ENCODE results near the gene YIPF3.
"Not testable (repeated sequence)": the region's sequence is repeated elsewhere in the genome, so short reads cannot be mapped to it uniquely, and the experiment has no call there.

The YIPF3 gene

DNA sequence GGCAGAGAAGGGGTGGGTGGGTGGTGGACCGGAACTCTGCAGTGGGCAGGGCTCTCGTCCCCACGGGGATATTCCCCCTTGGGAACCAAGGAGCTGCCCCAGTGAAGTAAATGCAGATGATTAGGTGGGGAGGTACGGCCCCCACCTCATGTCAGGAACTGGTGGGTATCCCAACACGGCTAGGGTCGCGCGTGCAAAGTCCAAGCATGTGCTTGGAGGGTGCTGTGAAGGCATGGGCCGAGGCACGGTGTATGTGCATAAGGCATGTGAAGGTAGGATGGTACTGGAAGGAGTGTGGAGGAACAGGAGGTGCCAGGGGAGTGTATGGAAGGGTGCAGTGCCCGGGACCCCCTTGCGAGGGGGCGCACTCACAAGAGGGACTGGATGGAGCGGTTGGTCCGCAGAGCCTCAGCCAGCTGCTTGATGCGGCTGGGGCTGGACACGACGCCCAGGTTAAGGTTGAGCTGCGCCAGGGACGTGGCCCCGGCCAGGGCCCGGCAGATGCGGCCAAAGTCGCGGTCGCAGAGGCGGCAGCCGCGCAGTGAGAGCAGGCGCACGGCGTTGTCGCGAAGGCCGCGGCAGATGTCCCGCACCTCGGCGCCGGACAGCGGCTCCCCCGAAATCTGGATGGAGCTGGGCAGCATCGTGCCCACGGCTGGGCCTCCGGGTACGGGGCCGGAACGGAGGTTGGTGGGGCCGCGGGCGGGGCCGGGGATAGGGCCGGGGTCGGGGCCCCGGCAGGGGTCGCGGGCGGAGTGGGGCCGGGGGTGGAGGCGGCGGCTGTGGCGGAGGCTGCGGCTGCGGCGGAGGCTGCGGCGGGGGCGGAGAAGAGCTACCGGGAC, 7.4 kb downstream of the YIPF3 start:
- DNase-seq: no peak

DNA sequence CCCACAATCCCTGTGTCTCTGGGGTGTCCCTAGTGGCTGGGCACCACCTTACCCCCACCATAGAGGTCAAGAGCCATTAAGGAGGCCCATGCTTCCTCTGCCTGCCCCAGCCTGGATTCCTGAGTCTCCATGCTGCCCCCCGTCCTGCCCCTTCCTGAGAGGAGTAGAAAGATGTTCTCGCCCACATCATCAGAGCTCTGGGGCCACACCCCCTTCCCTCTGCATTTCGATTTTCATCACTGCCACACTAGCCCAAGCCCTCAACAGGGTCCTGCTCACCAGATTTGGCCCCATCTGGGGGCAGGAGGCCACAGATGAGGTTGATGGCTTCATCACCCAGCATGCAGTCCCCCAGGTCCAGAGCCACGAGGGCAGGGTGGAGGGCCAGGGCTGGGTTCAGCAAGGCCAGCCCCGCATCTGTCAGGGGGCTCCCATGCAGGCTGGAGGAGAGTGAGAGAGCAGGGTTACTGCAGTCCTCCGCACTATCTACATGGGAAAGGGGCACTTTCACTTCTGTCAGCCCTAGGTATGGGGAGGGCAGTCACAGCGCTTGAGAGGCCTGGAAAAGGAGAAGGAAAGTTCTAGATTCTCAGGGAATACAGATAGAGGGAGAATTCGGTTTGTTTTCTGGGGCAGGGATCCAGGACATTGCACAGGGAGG, 8.1 kb downstream of the YIPF3 start:
- no peak for DNase-seq

DNA sequence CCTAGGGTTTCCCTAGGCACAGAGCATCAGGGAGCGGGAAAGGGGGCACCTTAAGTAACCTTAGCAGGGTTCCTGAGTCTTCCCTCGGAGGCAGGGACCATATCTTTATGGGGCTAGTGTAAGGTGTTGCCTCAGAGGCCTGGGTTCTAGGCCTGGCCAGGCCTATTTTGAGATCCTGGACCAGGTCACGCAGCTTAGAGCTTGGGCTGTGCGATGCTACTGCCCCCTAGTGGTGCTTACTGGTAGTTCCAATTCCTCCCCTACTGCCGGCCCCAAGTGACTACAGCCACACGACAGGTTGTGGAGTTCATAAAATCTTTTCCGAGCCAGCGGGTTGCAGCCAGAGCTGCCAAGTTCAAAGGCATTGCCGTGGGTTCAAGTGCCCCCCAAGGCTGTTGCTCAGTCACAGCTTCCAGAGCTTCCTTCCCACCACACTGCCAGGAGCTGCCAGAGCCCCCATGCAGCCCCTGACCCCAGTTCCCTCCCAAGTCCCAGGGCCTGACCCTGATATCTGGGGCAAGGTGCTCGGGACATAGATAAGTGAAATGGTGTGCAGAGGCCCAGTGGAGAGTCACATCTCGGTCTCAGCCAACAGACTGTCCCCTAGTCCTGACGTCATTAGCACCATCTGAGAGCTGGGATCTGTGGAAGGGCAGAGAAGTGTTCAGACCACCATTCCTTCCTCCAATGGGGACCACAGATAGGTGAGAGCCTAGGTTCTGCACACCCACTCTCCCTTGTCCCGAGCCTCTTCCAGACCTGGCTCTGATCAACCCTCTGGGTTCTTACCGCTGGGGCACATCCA, 9.9 kb downstream of the YIPF3 start:
- peak; percentile 60 for DNase-seq

DNA sequence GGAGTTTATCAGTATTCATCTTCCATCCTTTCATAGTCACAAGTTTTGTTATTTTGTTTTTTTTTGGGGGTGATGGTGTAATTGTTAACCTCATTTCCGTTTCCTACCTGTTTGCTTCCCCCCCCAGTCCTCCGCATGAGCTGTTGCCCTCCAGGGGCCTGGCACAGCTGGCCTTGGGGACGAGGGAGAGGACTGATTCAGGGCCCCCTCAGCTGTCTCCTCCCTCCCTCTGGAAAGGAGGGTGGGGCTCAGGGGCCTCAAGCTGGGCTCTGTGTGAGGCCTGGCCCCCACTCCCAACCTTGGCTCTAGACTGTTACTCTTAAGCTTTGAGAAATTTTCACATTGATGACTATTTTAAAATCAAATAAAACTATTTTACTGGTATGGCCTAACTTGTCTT, 10.6 kb downstream of the YIPF3 start:
- no peak for DNase-seq

DNA sequence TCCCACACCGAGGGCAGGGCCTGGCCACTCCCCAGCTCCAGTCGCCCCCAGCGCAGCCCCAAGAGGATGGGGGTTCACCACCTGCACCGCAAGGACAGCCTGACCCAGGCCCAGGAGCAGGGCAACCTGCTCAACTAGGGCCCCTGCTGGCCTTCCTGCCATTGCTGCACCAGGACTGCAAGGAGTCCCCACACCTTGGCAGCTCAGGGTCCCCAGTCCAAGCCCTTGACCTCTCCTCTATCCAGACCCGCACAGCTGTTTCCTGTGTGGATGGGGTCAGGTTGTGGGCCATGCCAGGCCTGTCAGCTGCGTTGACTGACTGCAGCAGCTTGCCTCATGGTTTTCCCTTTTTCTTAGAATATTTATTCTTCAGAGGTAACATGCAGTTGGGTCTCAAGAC, 11.0 kb downstream of the YIPF3 start:
- no peak for DNase-seq

DNA sequence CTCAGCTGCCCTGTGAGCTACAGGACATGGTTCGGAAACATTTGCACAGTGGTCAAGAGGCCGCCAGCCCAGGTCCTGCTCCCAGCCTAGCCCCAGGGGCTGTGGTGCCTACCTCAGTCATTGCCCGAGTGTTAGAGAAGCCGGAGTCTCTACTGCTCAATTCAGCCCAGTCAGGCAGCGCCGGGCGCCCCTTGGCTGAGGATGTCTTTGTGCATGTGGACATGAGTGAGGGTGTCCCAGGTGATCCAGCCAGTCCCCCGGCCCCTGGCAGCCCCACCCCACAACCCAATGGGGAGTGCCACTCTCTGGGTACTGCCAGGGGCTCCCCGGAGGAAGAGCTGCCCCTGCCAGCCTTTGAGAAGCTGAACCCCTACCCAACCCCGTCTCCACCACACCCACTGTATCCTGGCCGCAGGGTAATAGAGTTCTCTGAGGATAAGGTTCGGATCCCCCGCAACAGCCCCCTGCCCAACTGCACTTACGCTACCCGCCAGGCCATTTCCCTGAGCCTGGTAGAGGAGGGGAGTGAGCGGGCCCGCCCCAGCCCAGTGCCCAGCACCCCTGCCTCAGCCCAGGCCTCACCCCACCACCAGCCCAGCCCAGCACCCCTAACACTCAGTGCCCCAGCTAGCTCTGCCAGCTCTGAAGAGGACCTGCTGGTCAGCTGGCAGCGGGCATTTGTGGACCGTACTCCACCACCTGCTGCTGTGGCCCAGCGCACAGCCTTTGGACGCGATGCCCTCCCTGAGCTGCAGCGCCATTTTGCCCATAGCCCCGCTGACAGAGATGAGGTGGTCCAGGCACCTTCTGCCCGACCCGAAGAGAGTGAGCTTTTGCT, 11.8 kb downstream of the YIPF3 start:
- DNase-seq: no peak

DNA sequence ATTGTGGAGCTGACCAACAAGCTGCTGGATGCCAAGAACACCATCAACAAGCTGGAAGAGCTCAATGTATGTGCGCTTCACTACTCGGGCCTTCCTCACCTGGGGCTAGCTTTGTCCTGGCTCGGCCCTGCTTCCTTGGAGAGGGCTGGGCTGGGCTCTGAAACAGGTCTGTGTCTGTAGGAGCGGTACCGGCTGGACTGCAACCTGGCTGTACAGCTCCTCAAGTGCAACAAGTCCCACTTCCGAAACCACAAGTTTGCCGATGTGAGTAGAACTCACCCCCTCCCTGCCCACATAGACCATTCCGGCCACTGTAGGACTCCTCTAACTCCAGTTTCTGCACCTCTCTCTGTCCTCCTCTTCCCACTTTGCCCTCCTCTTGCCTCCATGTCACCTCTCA, 13.3 kb downstream of the YIPF3 start:
- DNase-seq: no peak

DNA sequence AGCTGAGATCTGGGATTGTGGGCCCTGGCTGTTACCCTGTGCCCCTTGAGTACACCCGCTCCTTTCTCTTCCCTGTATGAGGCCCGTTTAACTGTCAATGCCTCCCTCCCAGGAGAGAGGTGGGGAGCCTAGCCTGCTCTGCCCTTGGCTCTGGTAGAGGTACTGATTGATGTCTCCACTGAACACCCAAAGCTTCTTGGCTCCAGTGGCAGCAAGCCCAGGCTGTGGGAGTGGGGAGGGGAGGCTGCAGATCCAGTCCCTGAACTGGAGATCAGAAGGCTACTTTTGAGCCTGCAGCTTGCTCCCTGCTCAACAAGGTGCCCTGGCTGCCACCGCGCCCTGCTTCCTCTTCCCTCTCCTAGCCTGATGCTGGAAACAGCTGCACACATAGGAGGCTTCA, 14.1 kb downstream of the YIPF3 start:
- no peak for DNase-seq

DNA sequence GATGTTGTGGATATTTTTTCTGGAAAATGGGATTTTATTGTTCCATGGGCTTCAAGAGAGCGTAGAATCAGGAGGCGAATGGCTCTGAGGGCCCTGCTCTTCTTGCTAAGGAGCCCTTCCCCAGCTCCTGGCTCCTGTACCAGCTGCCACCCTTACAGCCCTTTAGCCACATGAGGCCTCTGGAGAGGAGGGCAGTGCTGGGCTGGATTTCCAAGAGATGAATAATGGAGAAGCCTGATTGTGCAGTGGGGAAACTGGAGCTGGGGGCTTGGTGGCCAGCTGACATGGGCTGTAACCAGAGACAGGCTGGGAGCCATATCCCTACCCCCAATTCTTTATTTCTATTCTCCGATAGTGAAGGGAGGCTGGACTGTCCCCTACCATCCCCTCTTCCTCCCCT, 15.8 kb downstream of the YIPF3 start:
- no peak for DNase-seq

DNA sequence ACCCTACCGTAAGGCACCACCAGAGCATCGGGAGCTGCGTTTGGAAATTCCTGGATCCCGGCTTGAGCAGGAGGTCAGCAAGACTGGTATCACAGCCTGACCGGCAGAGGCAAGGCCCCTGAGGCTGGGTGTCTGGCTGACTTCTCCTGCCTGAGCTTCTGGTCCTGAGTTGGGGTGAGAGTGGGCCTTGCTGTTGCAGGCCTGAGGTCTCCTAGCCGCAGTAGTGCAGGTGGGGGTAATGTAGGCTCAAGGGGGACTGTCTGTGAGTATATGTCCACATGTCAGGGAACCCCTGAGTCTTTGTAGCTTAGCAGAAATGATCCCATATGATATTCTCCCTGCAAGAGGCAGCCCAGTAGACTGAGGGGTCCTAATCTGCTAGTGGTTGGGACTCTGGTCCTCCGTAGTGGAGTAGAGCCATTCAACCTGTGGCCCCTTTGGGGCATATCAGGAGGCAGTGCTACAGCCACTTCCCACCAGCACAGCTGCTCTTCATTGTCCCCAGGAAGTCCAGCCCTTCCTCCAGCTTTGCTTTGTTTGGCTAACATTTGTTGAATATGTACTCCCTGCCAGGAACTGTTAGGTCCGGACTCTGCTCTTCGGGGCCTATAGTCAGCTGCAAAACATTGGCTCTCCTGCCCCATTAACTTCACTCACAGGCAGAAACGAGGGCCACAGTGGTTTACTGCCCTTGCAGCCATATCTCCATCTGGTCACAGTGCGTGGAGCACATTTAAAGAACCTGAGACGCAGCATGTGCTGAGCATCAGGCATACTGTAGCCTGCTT, 17.5 kb downstream of the YIPF3 start:
- DNase-seq: no peak

DNA sequence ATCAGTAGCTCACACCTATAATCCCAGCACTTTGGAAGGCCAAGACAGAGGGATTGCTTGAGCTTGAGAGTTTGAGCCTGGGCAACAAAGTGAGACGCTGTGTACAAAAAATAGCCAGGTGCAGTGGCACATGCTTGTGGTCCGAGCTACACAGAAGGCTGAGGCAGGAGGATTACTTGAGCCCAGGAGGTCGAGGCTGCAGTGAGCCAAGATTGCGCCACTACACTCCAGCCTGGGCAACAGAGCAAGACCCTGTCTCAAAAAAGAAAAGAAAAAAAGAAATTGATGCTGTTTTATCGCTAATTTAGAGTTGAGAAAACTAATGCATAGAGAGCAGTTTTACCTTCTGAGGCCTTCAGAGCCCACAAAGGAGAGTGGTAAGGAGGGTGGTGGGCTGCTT, 18.4 kb downstream of the YIPF3 start:
- not testable (repeated sequence) for DNase-seq

DNA sequence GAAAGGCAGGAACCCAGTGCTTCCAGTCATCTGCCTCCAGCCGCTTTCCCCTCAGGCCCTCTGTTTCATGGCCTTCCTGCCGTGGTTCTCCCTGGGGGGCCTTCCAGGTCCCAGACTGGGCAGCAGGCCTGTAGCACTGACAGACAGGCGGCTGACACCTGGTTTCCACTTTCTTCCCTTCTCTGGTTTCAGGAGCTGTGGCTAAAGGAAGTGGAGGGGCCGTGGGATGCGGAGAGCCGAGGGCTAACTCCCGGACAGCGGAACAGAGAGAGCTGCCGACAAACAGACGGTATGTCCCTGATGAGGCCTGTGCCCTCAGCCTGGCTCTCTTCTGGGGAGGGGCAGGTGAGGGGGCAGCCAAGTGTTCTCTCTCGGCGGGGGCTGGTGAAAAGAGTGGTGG, 19.0 kb downstream of the YIPF3 start:
- no peak for DNase-seq

DNA sequence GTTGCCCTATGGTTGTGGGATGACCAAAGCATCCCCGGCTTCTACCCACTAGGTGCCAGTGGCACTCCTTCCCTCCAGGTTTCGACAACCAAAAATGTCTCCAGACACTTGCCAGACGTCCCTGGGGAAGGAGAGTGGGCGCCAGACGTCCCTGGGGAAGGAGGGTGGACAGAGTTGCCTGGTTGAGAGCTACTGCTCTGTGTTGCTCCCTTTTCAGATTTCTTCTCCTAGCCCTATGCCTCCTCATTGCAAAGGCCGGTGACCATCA, 19.7 kb downstream of the YIPF3 start:
- DNase-seq: no peak

DNA sequence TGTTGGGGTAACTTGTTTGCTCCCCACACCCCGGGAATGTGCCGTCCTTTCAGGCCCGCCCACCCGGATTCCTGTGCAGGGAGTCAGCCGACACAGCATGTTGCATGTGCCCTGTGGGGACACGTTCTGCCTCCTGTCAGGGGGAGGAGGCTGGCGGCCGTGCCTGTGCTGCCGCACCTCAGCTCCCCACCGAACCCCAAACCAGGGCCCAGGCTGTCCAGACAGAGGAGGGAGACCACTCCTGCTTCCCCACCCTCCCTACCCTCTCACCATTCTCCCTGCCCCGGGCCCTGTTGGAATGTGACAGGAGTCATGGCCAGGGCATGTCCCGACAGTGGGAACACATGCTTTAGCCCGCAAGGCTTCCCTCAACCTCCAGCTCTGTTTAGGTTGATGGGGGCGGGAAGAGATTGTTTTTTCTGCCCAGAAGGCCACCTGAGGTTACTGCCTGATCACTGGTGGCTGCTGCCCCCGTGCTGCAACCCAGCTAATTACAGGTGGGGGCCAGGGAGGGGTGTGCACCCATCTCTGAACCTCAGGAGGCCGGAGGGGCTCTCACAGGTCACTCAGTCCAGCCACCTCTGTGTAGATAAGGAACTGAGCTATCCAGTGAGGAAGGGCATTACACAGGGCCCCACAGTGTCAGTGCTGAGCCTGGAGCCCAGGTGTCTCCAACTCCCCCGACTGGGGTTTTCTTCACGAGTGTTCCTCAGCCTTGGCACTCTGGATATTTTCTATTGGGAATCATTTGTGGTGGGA, 20.2 kb downstream of the YIPF3 start:
- DNase-seq: no peak

DNA sequence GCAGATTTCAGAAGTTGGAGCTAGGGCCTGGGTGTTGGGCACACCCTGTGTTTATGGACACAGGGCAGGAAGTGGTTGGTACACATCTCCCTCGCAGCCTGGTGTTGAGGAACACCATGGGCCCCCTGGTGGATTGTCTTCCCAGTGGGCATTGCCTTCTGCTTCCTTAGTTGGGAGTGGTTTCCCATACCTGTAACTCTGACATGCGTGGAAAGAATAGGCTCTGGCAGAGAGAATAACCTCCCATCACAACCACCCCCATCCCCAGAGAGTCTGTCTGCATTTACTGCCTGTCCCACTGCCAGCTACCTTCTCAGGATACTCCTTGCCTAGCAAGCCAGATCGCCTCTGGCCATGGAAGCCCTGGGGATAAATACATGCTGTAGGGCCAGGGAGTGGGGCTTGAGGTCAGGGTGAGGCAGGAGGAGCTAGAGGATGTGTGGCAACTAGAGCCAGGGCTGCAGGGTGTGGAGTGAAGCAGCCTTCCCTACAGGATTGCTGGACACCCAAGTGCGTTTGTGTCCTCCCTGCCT, 21.3 kb downstream of the YIPF3 start:
- DNase-seq: no peak

DNA sequence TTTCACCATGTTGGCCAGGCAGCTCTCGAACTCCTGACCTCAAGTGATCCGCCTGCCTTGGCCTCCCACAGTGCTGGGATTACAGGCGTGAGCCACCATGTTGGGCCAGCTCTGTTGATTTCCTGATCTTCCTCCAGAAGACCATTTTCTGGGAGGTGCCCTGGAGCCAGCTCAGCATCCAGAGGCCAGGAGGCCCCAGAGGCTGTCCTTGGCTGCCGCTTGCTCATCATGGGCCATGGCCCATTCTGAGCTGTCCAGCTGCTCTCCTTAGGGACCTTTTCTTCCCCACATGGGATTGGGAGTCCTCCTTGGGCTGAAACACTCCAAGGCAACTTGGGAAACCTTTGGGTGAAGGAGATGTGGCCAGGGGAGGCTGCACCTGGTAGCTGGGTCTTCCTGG, 22.0 kb downstream of the YIPF3 start:
- DNase-seq: no peak

DNA sequence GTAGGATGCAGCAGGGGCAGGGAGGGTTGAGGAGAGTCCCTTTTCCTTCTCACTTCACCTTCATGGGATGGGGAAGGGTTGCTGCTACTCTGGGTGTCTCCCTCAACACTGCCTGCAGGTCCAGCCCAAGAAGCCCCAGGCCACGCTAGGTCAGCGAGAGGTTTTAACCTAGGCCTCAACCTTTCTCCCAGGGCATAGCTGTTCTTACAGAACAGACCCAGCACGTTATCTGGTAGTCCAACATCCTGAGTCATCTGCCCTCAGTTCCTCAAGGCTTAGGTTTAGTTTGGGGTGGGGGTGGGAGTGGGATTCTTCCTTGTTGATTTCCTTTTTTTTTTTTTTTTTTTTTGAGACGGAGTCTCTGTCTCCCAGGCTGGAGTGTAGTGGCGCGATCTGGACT, 22.4 kb downstream of the YIPF3 start:
- DNase-seq: no peak

DNA sequence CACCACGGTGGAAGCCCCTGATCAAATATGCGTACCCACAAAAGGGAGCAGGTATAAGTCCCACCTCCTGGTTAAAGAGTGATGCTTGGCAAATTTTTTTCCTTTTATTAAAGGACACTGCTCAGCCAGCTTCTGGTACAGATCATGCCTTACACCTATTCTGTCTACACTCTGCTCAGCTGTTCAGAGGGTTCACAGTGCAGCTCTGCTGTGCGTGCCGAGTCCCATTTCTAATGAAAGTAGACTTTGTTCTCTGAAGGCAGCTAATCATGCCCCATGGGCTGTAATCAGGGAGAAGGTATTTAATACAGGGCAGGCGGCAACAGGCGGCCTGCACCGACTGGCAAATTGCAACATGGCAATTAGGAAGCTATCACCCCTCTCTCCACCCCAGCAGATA, 22.9 kb downstream of the YIPF3 start:
- DNase-seq: no peak

DNA sequence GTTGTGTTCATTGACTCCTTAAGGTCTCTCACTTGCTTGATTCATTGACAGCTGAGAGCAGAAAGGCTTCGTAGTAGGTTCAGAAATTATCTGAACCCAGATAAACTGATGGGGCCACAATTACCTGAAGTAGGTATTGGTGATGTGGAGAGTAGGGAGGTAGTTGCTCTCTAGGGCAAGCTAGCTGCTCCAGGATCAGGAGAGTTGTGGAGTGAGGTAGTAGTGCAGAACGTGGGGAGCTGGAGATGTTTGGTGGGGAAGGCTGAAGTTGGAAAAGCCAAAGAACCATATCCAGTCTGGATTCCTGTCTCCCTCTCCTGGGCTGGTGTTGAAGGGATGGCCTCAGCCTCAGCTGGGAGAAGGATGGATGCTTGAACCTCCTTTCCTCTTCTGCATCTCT, 23.5 kb downstream of the YIPF3 start:
- no peak for DNase-seq

DNA sequence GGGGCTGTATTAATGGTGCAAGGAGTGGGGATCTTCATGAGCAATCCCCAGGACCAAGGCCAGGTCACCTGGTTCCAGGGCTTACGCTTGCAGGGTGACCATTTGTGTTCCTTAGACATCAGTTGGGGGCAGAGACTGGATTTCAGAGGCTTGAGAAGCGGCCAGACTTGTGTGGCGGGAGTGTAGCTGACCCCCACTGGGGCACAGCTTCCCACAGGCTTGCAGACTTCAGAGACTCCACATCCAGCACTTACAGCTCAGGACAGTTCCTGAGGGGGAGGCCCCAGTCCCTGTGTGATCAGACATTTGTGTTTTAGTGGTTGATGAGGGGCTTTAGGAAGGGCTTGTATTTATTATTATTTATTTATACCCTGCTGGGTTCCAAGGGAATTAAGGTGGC, 24.1 kb downstream of the YIPF3 start:
- DNase-seq: no peak
